HG03558 (cell line): ENCODE results near the gene PRKD1.
"Not testable (repeated sequence)": the region's sequence is repeated elsewhere in the genome, so short reads cannot be mapped to it uniquely, and the experiment has no call there.

Experiments used
- ATAC-seq: cut with Tn5 transposase; IDR thresholded peaks from one replicate; pipeline ENCODE4 v1.9.1; 2021; ENCODE audit warnings: moderate number of reproducible peaks; ENCODE audit not compliant: unreplicated experiment; ENCODE audit errors: extremely low read depth

PRKD1 gene

DNA sequence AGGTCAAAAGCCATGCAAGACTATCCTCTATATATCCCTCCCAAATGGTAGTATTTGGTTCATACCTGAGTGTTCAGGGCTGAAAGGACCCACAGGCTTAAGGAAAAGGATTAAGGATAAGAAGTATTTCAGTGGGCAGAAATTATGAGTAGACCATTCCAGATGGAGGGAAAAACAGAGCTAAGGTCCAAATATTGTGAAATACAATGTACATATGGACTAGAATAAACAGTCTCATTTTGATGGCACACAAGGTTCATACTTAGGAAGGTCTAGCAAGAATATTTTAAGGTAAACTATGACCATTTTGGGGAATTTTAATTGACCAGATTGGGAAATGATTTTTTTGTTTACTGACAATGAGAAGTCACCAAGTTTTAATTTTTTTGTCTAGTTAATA lies 124.6 kb downstream of the PRKD1 start:
- ATAC-seq, result no peak

DNA sequence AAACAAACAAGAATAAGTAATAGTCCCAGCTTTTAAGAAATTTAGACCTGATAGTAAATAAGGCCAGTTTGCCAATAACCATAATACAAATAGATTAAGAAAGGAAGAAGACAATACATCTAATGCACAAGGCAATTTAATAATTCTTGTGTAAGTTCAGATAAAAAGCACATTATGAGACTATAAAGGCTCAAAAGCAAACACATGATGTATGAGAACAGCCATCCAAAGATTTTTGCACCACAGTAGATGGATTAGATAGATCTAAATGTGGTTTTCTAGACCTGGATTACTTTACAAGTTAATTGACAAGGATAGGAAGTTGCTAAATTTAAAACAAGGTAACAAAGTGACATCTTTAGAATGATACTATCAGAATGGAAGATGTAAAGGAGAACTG lies 125.4 kb downstream of the PRKD1 start:
- ATAC-seq, result no peak

DNA sequence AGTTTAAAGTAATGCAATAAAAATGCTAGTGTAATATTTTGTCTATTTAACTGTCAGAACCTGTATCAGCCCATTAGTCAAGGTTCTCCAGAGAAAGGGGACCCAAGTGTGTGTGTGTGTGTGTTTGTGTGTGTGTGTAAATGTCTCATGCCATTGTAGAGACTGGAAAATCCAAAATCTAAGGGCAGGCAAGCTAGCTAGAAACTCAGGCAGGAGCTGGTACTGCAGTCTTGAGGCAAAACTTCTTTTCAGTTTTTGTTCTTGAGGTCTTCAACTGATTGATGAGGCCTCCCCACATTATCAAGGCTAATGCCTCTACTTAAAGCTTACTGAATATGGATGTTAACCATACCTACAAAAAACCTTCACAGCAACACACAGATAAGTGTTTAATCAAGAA lies 126.7 kb downstream of the PRKD1 start:
- ATAC-seq, result no peak

GRCh38 chr14:29799464-29800095 lies 128.1 kb downstream of the PRKD1 start:
- peak; percentile 60 for ATAC-seq

DNA sequence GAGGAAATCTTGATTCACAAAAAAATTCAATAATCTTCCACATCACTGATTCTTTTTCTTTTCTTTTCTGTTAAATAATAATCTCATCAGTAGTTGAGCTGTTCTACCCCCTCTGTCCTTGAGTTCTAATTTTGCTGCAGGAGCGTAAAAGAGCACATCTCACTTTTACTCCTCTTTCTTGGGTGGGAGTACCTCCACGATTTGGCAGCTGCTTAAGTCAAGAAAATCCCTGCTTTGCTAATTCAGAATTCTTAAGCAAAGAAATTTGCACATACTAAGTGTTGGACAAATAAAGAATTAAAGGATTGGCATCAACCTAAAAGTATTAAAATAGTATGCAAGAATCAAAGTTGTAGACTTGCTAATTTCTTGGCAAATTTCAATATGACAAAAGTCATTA lies 128.8 kb downstream of the PRKD1 start:
- no peak for ATAC-seq

- ATAC-seq, result no peak
These were observed 129.5 kb downstream of the PRKD1 start for GRCh38 chr14:29798108-29798663.

DNA sequence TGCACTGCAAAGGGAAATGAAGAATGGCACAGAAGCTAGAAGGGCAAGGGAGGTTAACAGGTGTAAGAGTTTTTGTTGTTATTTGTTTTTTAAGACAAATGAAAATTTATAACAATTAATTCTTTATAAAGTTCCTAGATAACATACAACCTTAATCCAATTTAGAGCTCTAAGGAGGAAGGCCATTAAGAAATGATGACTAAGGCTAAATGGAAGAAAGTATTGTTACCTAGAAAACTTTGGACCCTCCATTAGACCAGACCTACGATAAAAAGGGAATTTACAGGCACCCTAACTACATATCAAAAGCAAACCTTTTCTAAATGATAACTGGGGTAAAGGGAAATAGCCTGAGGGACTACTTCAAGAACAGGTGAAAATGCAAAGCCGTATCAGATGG lies 130.8 kb downstream of the PRKD1 start:
- ATAC-seq, result no peak

DNA sequence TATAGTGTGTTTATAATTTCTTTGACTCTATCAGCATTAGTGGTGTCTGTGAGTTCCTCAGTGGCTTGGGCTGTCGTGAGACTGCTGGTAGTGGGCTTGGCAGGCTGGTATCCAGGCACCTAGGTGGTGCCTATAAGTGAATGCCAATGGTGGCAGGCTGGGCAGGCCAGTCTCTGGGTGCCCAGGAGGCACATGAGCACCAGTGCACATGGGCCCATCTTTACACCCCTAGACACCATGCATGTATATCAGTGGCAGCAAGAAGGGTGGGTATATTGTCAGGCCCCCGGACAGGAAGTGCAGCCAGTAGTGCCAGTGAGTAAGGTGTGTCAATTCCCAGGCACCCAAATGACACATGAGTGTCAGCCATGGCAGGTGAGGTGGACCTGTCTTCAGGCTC lies 138.2 kb downstream of the PRKD1 start:
- no peak for ATAC-seq

- no peak for ATAC-seq
These were observed 139.6 kb downstream of the PRKD1 start for GRCh38 chr14:29788093-29788492.

GRCh38 chr14:29783556-29783955 lies 144.1 kb downstream of the PRKD1 start:
- no peak for ATAC-seq

GRCh38 chr14:29782041-29782440 lies 145.6 kb downstream of the PRKD1 start:
- no peak for ATAC-seq

- not testable (repeated sequence) for ATAC-seq
These were observed 150.5 kb downstream of the PRKD1 start for GRCh38 chr14:29777142-29777541.

DNA sequence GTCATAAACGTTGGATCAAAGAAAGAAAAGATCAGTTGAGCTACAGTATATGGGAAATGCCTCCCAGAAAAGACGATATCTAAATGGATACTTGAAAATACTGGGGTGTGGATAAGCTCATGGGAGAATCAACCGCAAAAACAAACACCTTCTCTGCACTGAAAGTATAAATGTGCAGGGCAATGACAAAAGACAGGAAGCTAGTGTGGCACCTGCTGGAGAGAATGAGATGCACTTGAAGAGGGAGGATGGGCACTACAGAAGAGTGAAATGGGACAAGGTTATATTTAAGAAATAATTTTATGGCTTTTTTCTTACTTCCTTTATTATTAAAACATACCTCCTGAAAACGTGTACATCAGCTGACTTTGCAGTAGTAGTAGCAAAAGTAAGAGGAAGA lies 153.7 kb downstream of the PRKD1 start:
- ATAC-seq, result no peak

DNA sequence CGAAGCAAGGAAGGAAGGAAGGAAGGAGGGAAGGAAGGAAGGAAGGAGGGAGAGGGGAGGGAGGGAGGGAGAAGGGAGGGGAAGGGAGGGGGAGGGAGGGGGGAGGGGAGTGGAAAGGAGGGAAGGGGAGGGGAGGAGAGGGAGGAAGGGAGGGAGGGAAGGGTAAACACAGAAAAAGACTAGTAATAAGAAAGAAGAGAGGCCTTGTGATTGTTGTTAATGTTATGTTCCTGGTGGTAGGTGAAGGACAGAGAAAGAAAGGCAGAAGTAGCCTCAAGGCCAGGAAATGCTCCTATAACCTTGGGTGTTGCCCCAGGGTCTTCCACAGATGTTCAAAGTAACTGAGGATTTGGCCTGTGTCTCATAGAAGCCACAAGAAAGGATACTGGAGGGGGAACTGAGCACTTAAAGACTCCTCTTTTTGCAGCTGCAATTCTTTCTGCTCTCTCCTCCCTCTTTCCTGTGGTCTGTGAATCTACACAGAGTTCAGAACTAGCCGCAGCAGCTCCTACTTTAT lies 164.2 kb downstream of the PRKD1 start:
- ATAC-seq, result no peak

- peak; percentile 92 for ATAC-seq
These were observed 167.9 kb downstream of the PRKD1 start for GRCh38 chr14:29759521-29760340.

DNA sequence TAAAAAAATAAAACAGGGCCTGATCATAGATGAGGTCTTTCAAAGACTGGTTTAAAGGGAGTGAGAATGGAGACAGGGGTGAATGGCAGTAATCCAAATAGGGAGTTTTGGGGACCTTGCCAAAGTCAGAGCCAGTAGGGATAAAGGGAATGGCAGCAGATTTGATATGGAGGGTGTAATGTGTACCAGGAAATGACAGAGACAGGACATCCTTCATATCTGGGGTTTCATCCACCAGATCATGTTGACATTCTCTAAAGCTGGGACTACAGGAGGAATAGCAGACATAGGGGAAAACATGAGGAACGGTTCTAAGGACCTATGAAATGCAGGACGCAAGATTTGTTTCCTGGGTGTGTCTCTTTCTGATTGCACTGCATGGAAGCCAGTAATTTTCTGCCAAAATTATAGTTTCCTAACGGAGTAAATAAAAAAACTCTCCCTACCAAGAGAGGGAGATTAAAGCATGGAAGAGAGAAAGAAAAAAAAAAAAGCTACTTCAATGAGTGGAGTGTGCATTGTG lies 169.9 kb downstream of the PRKD1 start:
- no peak for ATAC-seq

- ATAC-seq, result no peak
These were observed 170.4 kb downstream of the PRKD1 start for GRCh38 chr14:29757188-29757680.

DNA sequence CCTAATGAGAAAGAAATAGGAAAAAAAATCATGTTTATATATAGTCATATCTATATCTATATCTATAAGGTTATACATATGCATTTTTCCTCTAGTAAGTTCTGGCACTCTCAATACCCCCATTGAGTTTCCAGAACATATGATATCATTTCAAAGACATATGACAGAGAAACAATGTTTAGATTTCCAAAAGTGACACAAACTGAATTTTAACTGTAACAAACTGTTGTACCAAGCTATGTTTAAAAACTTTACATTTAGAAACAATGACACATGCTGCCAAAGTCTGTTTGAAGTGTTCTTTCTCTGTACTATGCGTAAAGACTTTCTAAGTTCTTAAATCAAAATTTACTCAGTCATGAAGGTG lies 171.6 kb downstream of the PRKD1 start:
- no peak for ATAC-seq

- ATAC-seq, result no peak
These were observed 172.2 kb downstream of the PRKD1 start for GRCh38 chr14:29755311-29756018.

DNA sequence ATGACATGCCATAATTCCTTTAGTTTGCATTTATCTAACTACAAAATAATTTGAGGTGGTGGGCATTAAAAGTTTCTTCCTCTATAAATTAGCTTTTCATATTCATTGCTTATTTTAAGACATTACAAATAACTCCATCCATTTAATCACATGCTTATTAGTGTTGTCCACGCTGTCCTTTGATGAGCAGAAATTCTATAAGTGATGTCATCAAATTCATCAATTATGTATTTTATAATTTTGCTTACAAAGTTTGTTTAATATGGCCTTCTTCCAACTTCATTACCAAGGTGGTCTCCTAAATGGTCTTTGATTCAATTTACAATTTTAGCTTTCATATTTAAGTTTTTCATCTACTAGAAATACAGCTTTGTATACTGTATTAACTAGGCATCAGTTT lies 173.5 kb downstream of the PRKD1 start:
- ATAC-seq, result no peak
